ENCODE data around the gene EME2. TPM values are rescaled to one million over a fixed set of nuclear protein-coding genes. Genes with fewer than 3 reads are reported as not detected.

Gene EME2
- total RNA-seq, 2 experiments from 2014 or later: 13.1 to 18.4 TPM

- ATAC-seq: no peak
- H3K36me3 Mint-ChIP-seq (ENCODE audit: low read depth): peaks cover 17% of the 10 kb centered on the region
- CTCF ChIA-PET: interaction anchor here (0.6 kb wide), 2 partner anchors 59 to 361 kb away, joined by 3 read pairs; partner anchors contain the start of gene PKD1
- DNase-seq: no peak
- intact Hi-C loops (cut with DNase I, micrococcal nuclease): no loop called here
- peaks cover 6% of the 10 kb centered on the region for H3K4me1 Mint-ChIP-seq
- H3K9me3 Mint-ChIP-seq (ENCODE audit: low read depth): no peaks in the 10 kb centered on the region
- H3K27ac Mint-ChIP-seq: no peak overlapping the region
- peak overlapping the region; percentile 26 for H3K4me3 Mint-ChIP-seq
- no peaks in the 10 kb centered on the region for H3K27me3 Mint-ChIP-seq
- POLR2A ChIA-PET: interaction anchor here (0.7 to 5.2 kb wide), 2 partner anchors 7 to 10 kb away, joined by 3 to 39 read pairs; partner anchors contain the start of genes NUBP2 and SPSB3
These were observed 2.6 kb downstream of the EME2 start for GRCh38 chr16:1775006-1775845.

- DNase-seq (no peak), ATAC-seq (no peak)
- H3K36me3 Mint-ChIP-seq (ENCODE audit: low read depth): peaks cover 12% of the 10 kb centered on the region
- H3K9me3 Mint-ChIP-seq (ENCODE audit: low read depth): no peaks in the 10 kb centered on the region
- H3K27ac Mint-ChIP-seq: no peak overlapping the region
- CTCF ChIA-PET: interaction anchor here (0.6 kb wide), 2 partner anchors 60 to 360 kb away, joined by 3 read pairs; partner anchors contain the start of gene PKD1
- intact Hi-C loops (cut with DNase I, micrococcal nuclease): no loop called here
- no peak overlapping the region for H3K4me3 Mint-ChIP-seq
- H3K27me3 Mint-ChIP-seq: no peaks in the 10 kb centered on the region
- peaks cover 5% of the 10 kb centered on the region for H3K4me1 Mint-ChIP-seq
- POLR2A ChIA-PET: no interaction called here
These were observed 3.4 kb downstream of the EME2 start for GRCh38 chr16:1775846-1776671.

- DNase-seq (peak; percentile 4), ATAC-seq (no peak)
- Mint-ChIP-seq H3K27ac (no peak overlapping the region), H3K36me3 (ENCODE audit: low read depth) (peaks cover 14% of the 10 kb centered on the region), H3K27me3 (no peaks in the 10 kb centered on the region), H3K4me3 (no peak overlapping the region), H3K9me3 (ENCODE audit: low read depth) (no peaks in the 10 kb centered on the region), H3K4me1 (peaks cover 11% of the 10 kb centered on the region)
- POLR2A ChIA-PET: no interaction called here
- CTCF ChIA-PET: no interaction called here
- intact Hi-C loops (cut with DNase I, micrococcal nuclease): no loop called here
These were observed 4.0 kb downstream of the EME2 start for GRCh38 chr16:1776672-1776955.

- CTCF ChIA-PET: no interaction called here
- Mint-ChIP-seq H3K9me3 (ENCODE audit: low read depth) (no peaks in the 10 kb centered on the region), H3K4me1 (peaks cover 13% of the 10 kb centered on the region), H3K27me3 (no peaks in the 10 kb centered on the region), H3K36me3 (ENCODE audit: low read depth) (peaks cover 11% of the 10 kb centered on the region), H3K4me3 (no peak overlapping the region), H3K27ac (no peak overlapping the region)
- intact Hi-C loops (cut with DNase I, micrococcal nuclease): no loop called here
- ATAC-seq: no peak
- DNase-seq: no peak
- POLR2A ChIA-PET: no interaction called here
These were observed 4.4 kb downstream of the EME2 start for GRCh38 chr16:1776991-1777374.

- intact Hi-C loops (cut with DNase I, micrococcal nuclease): no loop called here
- Mint-ChIP-seq H3K27me3 (no peaks in the 10 kb centered on the region), H3K4me3 (no peak overlapping the region), H3K36me3 (ENCODE audit: low read depth) (peaks cover 6% of the 10 kb centered on the region), H3K9me3 (ENCODE audit: low read depth) (no peaks in the 10 kb centered on the region), H3K27ac (no peak overlapping the region), H3K4me1 (peaks cover 13% of the 10 kb centered on the region)
- peak; percentile 10 for DNase-seq
- ChIA-PET CTCF (no interaction called here), POLR2A (no interaction called here)
- no peak for ATAC-seq
These were observed 5.0 kb downstream of the EME2 start for GRCh38 chr16:1777375-1778199.

GRCh38 chr16:1778200-1779179 is 5.9 kb downstream of the EME2 start:
- ATAC-seq (no peak), DNase-seq (peak; percentile 6)
- intact Hi-C loops (cut with DNase I, micrococcal nuclease): no loop called here
- H3K27ac Mint-ChIP-seq: no peak overlapping the region
- peaks cover 17% of the 10 kb centered on the region for H3K4me1 Mint-ChIP-seq
- peaks cover 8% of the 10 kb centered on the region for H3K36me3 Mint-ChIP-seq (ENCODE audit: low read depth)
- H3K27me3 Mint-ChIP-seq: no peaks in the 10 kb centered on the region
- no peak overlapping the region for H3K4me3 Mint-ChIP-seq
- ChIA-PET CTCF (no interaction called here), POLR2A (no interaction called here)
- no peaks in the 10 kb centered on the region for H3K9me3 Mint-ChIP-seq (ENCODE audit: low read depth)

- ATAC-seq (no peak), DNase-seq (peak; percentile 3)
- Mint-ChIP-seq H3K9me3 (ENCODE audit: low read depth) (no peaks in the 10 kb centered on the region), H3K4me1 (peaks cover 24% of the 10 kb centered on the region), H3K36me3 (ENCODE audit: low read depth) (peaks cover 8% of the 10 kb centered on the region), H3K4me3 (no peak overlapping the region), H3K27ac (peak overlapping the region; percentile 25), H3K27me3 (no peaks in the 10 kb centered on the region)
- ChIA-PET CTCF (no interaction called here), POLR2A (no interaction called here)
- intact Hi-C loops (cut with DNase I, micrococcal nuclease): no loop called here
These were observed 6.7 kb downstream of the EME2 start for GRCh38 chr16:1779234-1779701.

- no peaks in the 10 kb centered on the region for H3K9me3 Mint-ChIP-seq (ENCODE audit: low read depth)
- CTCF ChIA-PET: no interaction called here
- peak overlapping the region; percentile 12 for H3K4me3 Mint-ChIP-seq
- peaks cover 22% of the 10 kb centered on the region for H3K4me1 Mint-ChIP-seq
- DNase-seq (peak; percentile 10), ATAC-seq (no peak)
- H3K36me3 Mint-ChIP-seq (ENCODE audit: low read depth): peaks cover 8% of the 10 kb centered on the region
- intact Hi-C loops (cut with DNase I, micrococcal nuclease): loop anchor here in 1 of 2 experiments (5.0 kb wide), 1 partner anchor 47 kb away; the partner anchor contains the start of genes FAHD1 and HAGH
- POLR2A ChIA-PET: no interaction called here
- no peak overlapping the region for H3K27ac Mint-ChIP-seq
- H3K27me3 Mint-ChIP-seq: no peaks in the 10 kb centered on the region
These were observed 7.4 kb downstream of the EME2 start for GRCh38 chr16:1779741-1780676.

- intact Hi-C loops (cut with DNase I, micrococcal nuclease): loop anchor here in 1 of 2 experiments (5.0 kb wide), 1 partner anchor 47 kb away; the partner anchor contains the start of genes FAHD1 and HAGH
- H3K27ac Mint-ChIP-seq: no peak overlapping the region
- peaks cover 26% of the 10 kb centered on the region for H3K4me1 Mint-ChIP-seq
- H3K9me3 Mint-ChIP-seq (ENCODE audit: low read depth): no peaks in the 10 kb centered on the region
- ChIA-PET CTCF (no interaction called here), POLR2A (no interaction called here)
- H3K4me3 Mint-ChIP-seq: peak overlapping the region; percentile 94
- DNase-seq (peak; percentile 3), ATAC-seq (no peak)
- H3K27me3 Mint-ChIP-seq: no peaks in the 10 kb centered on the region
- peaks cover 8% of the 10 kb centered on the region for H3K36me3 Mint-ChIP-seq (ENCODE audit: low read depth)
These were observed 8.1 kb downstream of the EME2 start for GRCh38 chr16:1780677-1781072.

All from activated CD4-positive, alpha-beta T cell treated with anti-CD3 and anti-CD28 coated beads for 36 hours (primary cell).